Measurements from ENCODE around the gene PAMR1.
"Not testable (repeated sequence)": the region's sequence is repeated elsewhere in the genome, so short reads cannot be mapped to it uniquely, and the experiment has no call there.

The PAMR1 gene

DNA sequence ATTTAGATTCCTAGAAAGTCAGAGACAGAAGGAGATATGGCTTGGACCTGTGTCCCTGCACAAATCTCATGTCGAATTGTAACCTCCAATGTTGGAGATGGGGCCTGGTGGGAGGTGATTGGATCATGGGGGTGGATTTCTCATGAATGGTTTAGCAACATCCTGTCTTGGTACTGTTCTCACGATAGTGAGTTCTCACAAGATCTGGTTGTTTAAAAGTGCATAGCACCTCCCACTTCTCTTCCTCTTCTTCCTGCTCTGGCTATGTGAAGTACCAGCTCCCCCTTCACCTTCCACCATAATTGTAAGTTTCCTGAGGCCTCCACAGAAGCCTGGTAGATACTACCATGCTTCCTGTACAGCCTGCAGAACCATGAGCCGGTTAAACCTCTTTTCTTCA is 27.6 kb upstream of the PAMR1 start:
- DNase-seq (ENCODE audit: low read depth), result no peak
- TF ChIP-seq, protein P1, sequence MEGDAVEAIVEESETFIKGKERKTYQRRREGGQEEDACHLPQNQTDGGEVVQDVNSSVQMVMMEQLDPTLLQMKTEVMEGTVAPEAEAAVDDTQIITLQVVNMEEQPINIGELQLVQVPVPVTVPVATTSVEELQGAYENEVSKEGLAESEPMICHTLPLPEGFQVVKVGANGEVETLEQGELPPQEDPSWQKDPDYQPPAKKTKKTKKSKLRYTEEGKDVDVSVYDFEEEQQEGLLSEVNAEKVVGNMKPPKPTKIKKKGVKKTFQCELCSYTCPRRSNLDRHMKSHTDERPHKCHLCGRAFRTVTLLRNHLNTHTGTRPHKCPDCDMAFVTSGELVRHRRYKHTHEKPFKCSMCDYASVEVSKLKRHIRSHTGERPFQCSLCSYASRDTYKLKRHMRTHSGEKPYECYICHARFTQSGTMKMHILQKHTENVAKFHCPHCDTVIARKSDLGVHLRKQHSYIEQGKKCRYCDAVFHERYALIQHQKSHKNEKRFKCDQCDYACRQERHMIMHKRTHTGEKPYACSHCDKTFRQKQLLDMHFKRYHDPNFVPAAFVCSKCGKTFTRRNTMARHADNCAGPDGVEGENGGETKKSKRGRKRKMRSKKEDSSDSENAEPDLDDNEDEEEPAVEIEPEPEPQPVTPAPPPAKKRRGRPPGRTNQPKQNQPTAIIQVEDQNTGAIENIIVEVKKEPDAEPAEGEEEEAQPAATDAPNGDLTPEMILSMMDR (IDR thresholded peaks at IDR 0.05; ENCODE audit: control insufficient read depth, extremely low read depth, insufficient read depth), result no peak
- H3K4me3 ChIP-seq (ENCODE audit: low read depth, low read length), result no peak overlapping the region

DNA sequence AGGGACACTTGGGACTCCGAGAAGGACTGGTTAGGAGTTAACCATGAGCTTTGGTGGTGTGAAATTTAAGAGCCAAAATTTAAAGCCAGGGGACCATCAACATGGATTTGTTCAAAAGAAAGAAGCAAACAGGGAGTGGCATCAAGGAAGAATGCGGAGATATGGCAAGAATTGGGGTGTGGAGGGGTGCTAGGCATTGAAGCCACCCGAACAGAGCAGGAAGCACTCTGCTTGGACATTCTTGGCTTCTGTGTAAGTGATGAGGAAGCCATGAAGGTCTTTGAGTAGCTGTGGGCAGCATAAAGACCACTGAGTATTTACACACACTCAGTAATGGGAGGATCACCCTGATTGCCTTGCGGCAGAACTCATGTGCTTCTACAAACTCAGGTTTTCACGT is 27.2 kb upstream of the PAMR1 start:
- DNase-seq (ENCODE audit: low read depth), result no peak
- H3K4me3 ChIP-seq (ENCODE audit: low read depth, low read length), result no peak overlapping the region
- TF ChIP-seq, protein P1 (IDR thresholded peaks at IDR 0.05; ENCODE audit: control insufficient read depth, extremely low read depth, insufficient read depth), result no peak

DNA sequence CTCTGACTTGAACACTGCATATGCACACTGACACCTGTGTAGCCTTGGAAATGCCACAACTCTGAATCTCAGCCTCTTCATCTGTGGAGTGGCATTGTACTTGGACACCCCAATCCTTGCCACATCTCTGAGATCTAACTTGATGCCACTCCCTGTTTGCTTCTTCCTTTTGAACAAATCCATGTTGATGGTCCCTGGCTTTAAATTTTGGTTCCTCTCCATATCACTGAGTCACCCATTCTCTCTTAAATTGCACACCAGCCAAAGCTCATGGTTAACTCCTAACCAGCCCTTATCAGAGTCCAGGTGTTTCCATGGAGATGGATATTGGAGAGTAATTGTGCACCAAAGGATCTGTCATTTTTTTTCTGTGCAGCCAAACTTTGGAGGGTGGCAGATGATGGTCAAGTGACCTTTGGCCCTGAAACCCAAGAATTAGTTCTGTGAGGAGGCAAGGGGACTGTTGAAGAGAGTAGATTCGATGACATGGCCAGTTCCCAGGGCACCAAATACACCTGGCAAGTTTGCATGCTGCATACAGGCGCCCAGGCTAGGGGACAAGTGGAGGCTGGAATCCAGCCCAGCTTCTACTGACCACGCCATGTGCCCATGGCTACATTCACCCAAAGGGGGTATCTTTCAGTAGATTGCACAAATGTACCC is 25.1 kb upstream of the PAMR1 start:
- TF ChIP-seq, protein P1 (IDR thresholded peaks at IDR 0.05; ENCODE audit: control insufficient read depth, extremely low read depth, insufficient read depth), result no peak
- no peak for DNase-seq (ENCODE audit: low read depth)
- H3K4me3 ChIP-seq (ENCODE audit: low read depth, low read length), result no peak overlapping the region

DNA sequence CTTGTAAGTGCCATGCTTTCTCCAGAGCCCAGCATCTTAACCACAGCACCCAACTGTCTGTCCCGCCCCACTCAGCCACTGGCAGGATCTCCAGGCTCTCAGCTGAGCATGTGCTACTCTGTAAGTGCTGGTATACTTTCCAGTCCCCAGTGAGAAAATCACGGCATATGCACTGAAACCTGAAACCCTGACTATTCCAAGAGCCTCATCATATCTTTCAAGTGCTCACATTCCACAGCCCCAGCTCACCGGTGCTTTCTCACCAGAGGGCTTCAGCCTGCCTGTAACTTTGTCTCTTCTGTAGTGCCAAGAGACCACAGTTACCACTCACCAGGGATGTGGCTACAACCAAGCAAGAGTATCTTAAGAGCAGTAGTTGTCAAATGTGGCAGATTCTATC is 24.4 kb upstream of the PAMR1 start:
- TF ChIP-seq, protein P1 (IDR thresholded peaks at IDR 0.05; ENCODE audit: control insufficient read depth, extremely low read depth, insufficient read depth), result no peak
- DNase-seq (ENCODE audit: low read depth), result no peak
- H3K4me3 ChIP-seq (ENCODE audit: low read depth, low read length), result no peak overlapping the region

DNA sequence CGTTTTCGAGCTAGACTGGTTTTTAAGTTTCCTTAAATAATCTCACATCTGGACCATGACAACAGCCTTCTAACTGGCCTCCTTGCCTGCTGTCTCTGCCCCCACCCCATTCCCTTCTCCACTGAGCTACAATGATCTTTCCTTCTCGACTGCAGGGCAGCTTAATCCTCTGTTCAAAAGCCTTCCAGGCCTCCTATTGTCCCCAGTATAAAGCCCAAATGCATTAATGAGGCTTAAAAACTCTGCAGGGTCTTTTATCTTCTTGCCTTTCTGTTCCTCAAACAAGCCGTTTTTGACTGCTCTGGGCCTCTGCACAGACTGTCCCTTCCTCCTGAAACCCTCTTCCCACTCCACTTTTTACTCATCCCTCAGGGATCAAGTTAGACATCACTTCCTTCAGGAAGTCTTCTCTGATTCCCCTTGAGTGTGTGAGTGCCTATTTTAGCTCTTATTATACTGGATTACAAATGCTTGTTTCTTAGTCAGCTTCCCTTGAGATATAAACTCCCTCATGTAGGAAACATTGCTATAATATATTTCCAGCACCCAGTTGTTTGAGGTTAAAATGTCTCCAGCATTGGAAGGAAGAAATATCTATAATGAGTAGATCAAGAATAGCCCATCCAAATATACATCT is 23.6 kb upstream of the PAMR1 start:
- DNase-seq (ENCODE audit: low read depth), result no peak
- TF ChIP-seq, protein P1 (IDR thresholded peaks at IDR 0.05; ENCODE audit: control insufficient read depth, extremely low read depth, insufficient read depth), result no peak

DNA sequence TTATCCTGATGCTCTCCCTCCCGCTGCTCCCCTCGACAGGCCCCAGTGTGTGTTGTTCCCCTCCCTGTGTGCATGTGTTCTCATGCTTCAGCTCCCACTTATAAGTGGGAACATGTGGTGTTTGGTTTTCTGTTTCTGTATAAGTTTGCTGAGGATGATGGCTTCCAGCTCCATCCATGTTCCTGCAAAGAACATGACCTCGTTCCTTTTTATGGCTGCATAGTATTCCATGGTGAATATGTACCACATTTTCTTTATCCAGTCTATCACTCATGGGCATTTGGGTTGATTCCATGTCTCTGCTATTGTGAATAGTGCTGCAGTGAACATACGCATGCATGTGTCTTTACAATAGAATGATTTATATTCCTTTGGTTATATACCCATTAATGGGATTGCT is 22.6 kb upstream of the PAMR1 start:
- DNase-seq (ENCODE audit: low read depth); H3K4me3 ChIP-seq (ENCODE audit: low read depth, low read length): not testable (repeated sequence)

More for the DNA sequence above, 23.6 kb upstream of the PAMR1 start:
- no peak overlapping the region for H3K4me3 ChIP-seq (ENCODE audit: low read depth, low read length)

DNA sequence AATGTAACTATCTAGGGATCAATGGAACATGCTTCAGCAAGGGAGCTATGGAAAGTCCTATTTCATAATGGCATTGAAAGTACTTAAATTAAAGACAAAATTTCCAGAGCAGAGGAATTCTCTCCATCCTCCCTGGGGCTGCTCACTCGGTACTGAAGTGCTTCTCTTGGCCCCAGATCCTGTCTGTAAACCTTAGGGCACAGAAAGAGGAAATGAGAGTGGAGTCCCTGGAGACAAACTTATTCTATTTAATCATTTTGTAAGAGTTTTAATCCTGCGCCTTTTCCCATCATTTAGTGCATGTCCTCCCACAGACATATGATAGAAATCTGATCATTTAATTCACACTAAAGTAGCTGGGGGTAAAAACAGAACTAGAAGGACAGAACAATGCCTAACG is 20.9 kb upstream of the PAMR1 start:
- DNase-seq (ENCODE audit: low read depth), result no peak
- TF ChIP-seq, protein P1 (IDR thresholded peaks at IDR 0.05; ENCODE audit: control insufficient read depth, extremely low read depth, insufficient read depth), result no peak
- no peak overlapping the region for H3K4me3 ChIP-seq (ENCODE audit: low read depth, low read length)

Data from LNCaP clone FGC (cell line).